Esophagus muscularis mucosa (tissue), 3 donors: Measurements from ENCODE around the gene ZIC2.

Source experiments
- POLR2A ChIP-seq: fragments of 450-650 bp; IDR thresholded peaks from one replicate; pipeline ENCODE4 v1.6.1; 2017; ENCODE audit warnings: antibody characterized with exemption, moderate library complexity, mild to moderate bottlenecking, low read depth
- POLR2AphosphoS5 ChIP-seq, 2 donors: sonication (generic); formaldehyde crosslinking; IDR thresholded peaks; one replicate each; pipeline ENCODE4 v1.6.1; 2017; ENCODE audit warnings: antibody characterized with exemption in 2 of 2
- TF ChIP-seq, protein P1 (sequence below), 3 experiments: fragments of 200-600 bp in 2 of 3; fragments of 450-650 bp in 1 of 3; sonication (generic) in 2 of 3; IDR thresholded peaks; one replicate each; pipeline ENCODE4 v1.5.1; 2017 to 2019; ENCODE audit warnings: antibody characterized with exemption in 3 of 3, mild to moderate bottlenecking in 2 of 3, moderate library complexity in 1 of 3

- TF ChIP-seq, protein P1, sequence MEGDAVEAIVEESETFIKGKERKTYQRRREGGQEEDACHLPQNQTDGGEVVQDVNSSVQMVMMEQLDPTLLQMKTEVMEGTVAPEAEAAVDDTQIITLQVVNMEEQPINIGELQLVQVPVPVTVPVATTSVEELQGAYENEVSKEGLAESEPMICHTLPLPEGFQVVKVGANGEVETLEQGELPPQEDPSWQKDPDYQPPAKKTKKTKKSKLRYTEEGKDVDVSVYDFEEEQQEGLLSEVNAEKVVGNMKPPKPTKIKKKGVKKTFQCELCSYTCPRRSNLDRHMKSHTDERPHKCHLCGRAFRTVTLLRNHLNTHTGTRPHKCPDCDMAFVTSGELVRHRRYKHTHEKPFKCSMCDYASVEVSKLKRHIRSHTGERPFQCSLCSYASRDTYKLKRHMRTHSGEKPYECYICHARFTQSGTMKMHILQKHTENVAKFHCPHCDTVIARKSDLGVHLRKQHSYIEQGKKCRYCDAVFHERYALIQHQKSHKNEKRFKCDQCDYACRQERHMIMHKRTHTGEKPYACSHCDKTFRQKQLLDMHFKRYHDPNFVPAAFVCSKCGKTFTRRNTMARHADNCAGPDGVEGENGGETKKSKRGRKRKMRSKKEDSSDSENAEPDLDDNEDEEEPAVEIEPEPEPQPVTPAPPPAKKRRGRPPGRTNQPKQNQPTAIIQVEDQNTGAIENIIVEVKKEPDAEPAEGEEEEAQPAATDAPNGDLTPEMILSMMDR (IDR thresholded peaks at IDR 0.05) = no peak
- TF ChIP-seq POLR2AphosphoS5 (IDR thresholded peaks at IDR 0.05) (no peak), POLR2A (no peak)
Observed at GRCh38 chr13:100014621-100015020, 33.0 kb downstream of the ZIC2 start.
